WTC11 (cell line): Measurements from ENCODE around the gene RNPEPL1. TPM values are rescaled to one million over a fixed set of nuclear protein-coding genes. Genes with fewer than 3 reads are reported as not detected.
"Not testable (repeated sequence)": the region's sequence is repeated elsewhere in the genome, so short reads cannot be mapped to it uniquely, and the experiment has no call there.

Experiments
- ATAC-seq: fragments of 200-7000 bp; cut with Tn5 transposase; 2 replicates; pipeline ENCODE4 v1.10.0; 2021; ENCODE audit warnings: mild to moderate bottlenecking, moderate library complexity
- CTCF ChIA-PET: fragments of 300-600 bp; sonication (Branson Sonifier 250); formaldehyde crosslinking; loops from one replicate; lab custom pipeline; 2021; ENCODE audit warnings: antibody characterized with exemption; lab: Charles Lee
- POLR2A ChIA-PET: fragments of 350-600 bp; sonication (Branson Sonifier 250); formaldehyde crosslinking; loops from one replicate; lab custom pipeline; 2021; ENCODE audit warnings: antibody characterized with exemption; lab: Charles Lee
- DNase-seq: peaks from one replicate; pipeline ENCODE4 v3.0.0; 2021; ENCODE audit warnings: low spot score
- H3K27ac Mint-ChIP-seq: 2 replicates; pipeline ENCODE4 v1.8.0; 2021; ENCODE audit warnings: mixed read lengths
- H3K27me3 Mint-ChIP-seq: 2 replicates; pipeline ENCODE4 v1.8.0; 2021; ENCODE audit warnings: low read depth, mild to moderate bottlenecking, moderate library complexity, mixed read lengths
- H3K36me3 Mint-ChIP-seq: 2 replicates; pipeline ENCODE4 v1.8.0; 2021; ENCODE audit warnings: mixed read lengths
- H3K4me1 Mint-ChIP-seq: 2 replicates; pipeline ENCODE4 v1.8.0; 2022; ENCODE audit warnings: mixed read lengths
- H3K4me3 Mint-ChIP-seq: 2 replicates; pipeline ENCODE4 v1.8.0; 2021; ENCODE audit warnings: mild to moderate bottlenecking, moderate library complexity, mixed read lengths
- H3K9me3 Mint-ChIP-seq: 2 replicates; pipeline ENCODE4 v1.8.0; 2021; ENCODE audit warnings: mixed read lengths
- ATF3 ChIP-seq: sonication (generic); formaldehyde crosslinking; conservative IDR thresholded peaks from 2 replicates; pipeline ENCODE4 v1.8.1; 2022; ENCODE audit warnings: mild to moderate bottlenecking, missing genetic modification reagents
- ATF6 ChIP-seq: sonication (generic); formaldehyde crosslinking; IDR thresholded peaks from 2 replicates; pipeline ENCODE4 v1.8.1; 2023; ENCODE audit warnings: mild to moderate bottlenecking, missing genetic modification reagents
- CDX4 ChIP-seq: fragments of 250-450 bp; sonication (Bioruptor Pico); IDR thresholded peaks from 2 replicates; pipeline ENCODE4 v1.9.0; 2021; ENCODE audit warnings: moderate library complexity, mild to moderate bottlenecking, inconsistent platforms, borderline replicate concordance
- CREM ChIP-seq: sonication (generic); formaldehyde crosslinking; IDR thresholded peaks from 2 replicates; pipeline ENCODE4 v1.8.1; 2022; ENCODE audit warnings: mild to moderate bottlenecking, missing genetic modification reagents, moderate library complexity
- CTCF ChIP-seq: fragments of 200-600 bp; IDR thresholded peaks from 2 replicates; pipeline ENCODE4 v1.8.0; 2022; ENCODE audit warnings: antibody characterized with exemption
- ELF4 ChIP-seq: sonication (generic); formaldehyde crosslinking; IDR thresholded peaks from 2 replicates; pipeline ENCODE4 v1.8.1; 2022; ENCODE audit warnings: low read depth, mild to moderate bottlenecking, moderate library complexity, missing genetic modification reagents
- ESRRA ChIP-seq: sonication (generic); formaldehyde crosslinking; IDR thresholded peaks from 2 replicates; pipeline ENCODE4 v1.8.1; 2022; ENCODE audit warnings: mild to moderate bottlenecking, missing genetic modification reagents, borderline replicate concordance
- FOXP4 ChIP-seq: sonication (generic); formaldehyde crosslinking; IDR thresholded peaks from 2 replicates; pipeline ENCODE4 v1.8.0; 2022; ENCODE audit warnings: mild to moderate bottlenecking, missing genetic modification reagents
- GABPB1 ChIP-seq: sonication (generic); formaldehyde crosslinking; IDR thresholded peaks from 2 replicates; pipeline ENCODE4 v1.8.1; 2023; ENCODE audit warnings: mild to moderate bottlenecking, missing genetic modification reagents
- JUN ChIP-seq: sonication (generic); formaldehyde crosslinking; IDR thresholded peaks from 2 replicates; pipeline ENCODE4 v1.8.0; 2023; ENCODE audit warnings: mild to moderate bottlenecking, missing genetic modification reagents
- NFE2L1 ChIP-seq: sonication (generic); formaldehyde crosslinking; IDR thresholded peaks from 2 replicates; pipeline ENCODE4 v1.8.1; 2023; ENCODE audit warnings: missing genetic modification reagents
- NR1H2 ChIP-seq: sonication (generic); formaldehyde crosslinking; IDR thresholded peaks from 2 replicates; pipeline ENCODE4 v1.9.0; 2021; ENCODE audit warnings: mild to moderate bottlenecking, moderate library complexity, missing genetic modification reagents
- SMAD4 ChIP-seq: sonication (generic); formaldehyde crosslinking; IDR thresholded peaks from 2 replicates; pipeline ENCODE4 v1.8.0; 2022; ENCODE audit warnings: mild to moderate bottlenecking, missing genetic modification reagents
- ZBTB43 ChIP-seq: sonication (generic); formaldehyde crosslinking; IDR thresholded peaks from 2 replicates; pipeline ENCODE4 v1.8.1; 2023; ENCODE audit warnings: mild to moderate bottlenecking, missing genetic modification reagents
- ZNF121 ChIP-seq: sonication (generic); formaldehyde crosslinking; IDR thresholded peaks from 2 replicates; pipeline ENCODE4 v1.8.0; 2023; ENCODE audit warnings: missing genetic modification reagents
- ZNF232 ChIP-seq: sonication (generic); formaldehyde crosslinking; IDR thresholded peaks from 2 replicates; pipeline ENCODE4 v1.8.0; 2022; ENCODE audit warnings: mild to moderate bottlenecking, missing genetic modification reagents
- ZNF263 ChIP-seq: sonication (generic); formaldehyde crosslinking; IDR thresholded peaks from 2 replicates; pipeline ENCODE4 v1.8.1; 2022; ENCODE audit warnings: low read depth, mild to moderate bottlenecking, moderate library complexity, missing genetic modification reagents
- ZNF317 ChIP-seq: sonication (generic); formaldehyde crosslinking; IDR thresholded peaks from 2 replicates; pipeline ENCODE4 v1.8.1; 2023; ENCODE audit warnings: low read depth, mild to moderate bottlenecking, moderate library complexity, missing genetic modification reagents, borderline replicate concordance
- ZNF396 ChIP-seq: fragments of 250-450 bp; sonication (Bioruptor Pico); IDR thresholded peaks from 2 replicates; pipeline ENCODE4 v1.8.0; 2021; ENCODE audit warnings: mild to moderate bottlenecking, moderate library complexity, borderline replicate concordance
- ZSCAN18 ChIP-seq: fragments of 250-450 bp; sonication (Bioruptor Pico); IDR thresholded peaks from 2 replicates; pipeline ENCODE4 v2.1.2; 2022; ENCODE audit warnings: mild to moderate bottlenecking, moderate library complexity
- total RNA-seq: library from RNA; stranded (reverse); gene quantifications from 3 replicates; pipeline ENCODE4 v1.2.3, GENCODE V29; 2021

The RNPEPL1 gene
- total RNA-seq, 1 experiment from 2014 or later = 18.8 TPM

- TF ChIP-seq FOXP4 (CRISPR knock-in tag) = no peak
- TF ChIP-seq ZNF121 (CRISPR knock-in tag) = no peak
- TF ChIP-seq CDX4 (CRISPR knock-in tag) = no peak
- TF ChIP-seq ZNF232 (CRISPR knock-in tag) = no peak
- no peak for TF ChIP-seq ZNF396
- no peak for TF ChIP-seq CTCF
- no peak for TF ChIP-seq ZSCAN18 (CRISPR knock-in tag)
- TF ChIP-seq NR1H2 (CRISPR knock-in tag) = no peak
- no peak for TF ChIP-seq ZNF263
- TF ChIP-seq ESRRA (CRISPR knock-in tag) = no peak
- no peak for TF ChIP-seq ELF4
- no peak for TF ChIP-seq ZNF317 (CRISPR knock-in tag)
- no peak for TF ChIP-seq NFE2L1 (CRISPR knock-in tag)
- H3K4me3 Mint-ChIP-seq = peak overlapping the region; percentile 76
- peaks cover 38% of the 10 kb centered on the region for H3K4me1 Mint-ChIP-seq
- CTCF ChIA-PET = interaction anchor here (1.0 to 1.6 kb wide), 6 partner anchors 18 to 110 kb away, joined by 3 to 15 read pairs (median 4); partner anchors contain the start of gene CAPN10
- no peak overlapping the region for H3K27ac Mint-ChIP-seq
- ATAC-seq = no peak
- DNase-seq = no peak
- no peaks in the 10 kb centered on the region for H3K9me3 Mint-ChIP-seq
- POLR2A ChIA-PET = interaction anchor here (1.1 kb wide), 1 partner anchor 25 kb away, joined by 6 read pairs; the partner anchor contains the start of gene CAPN10
- peaks cover 30% of the 10 kb centered on the region for H3K27me3 Mint-ChIP-seq
- H3K36me3 Mint-ChIP-seq = no peaks in the 10 kb centered on the region
Measured at GRCh38 chr2:240561325-240561971, 6.8 kb upstream of the RNPEPL1 start.

GRCh38 chr2:240563231-240563630 lies 5.1 kb upstream of the RNPEPL1 start:
- DNase-seq, H3K9me3 Mint-ChIP-seq, POLR2A ChIA-PET, H3K27ac Mint-ChIP-seq, H3K4me3 Mint-ChIP-seq, H3K36me3 Mint-ChIP-seq, ATAC-seq: not testable (repeated sequence)
- H3K27me3 Mint-ChIP-seq = peaks cover 35% of the 10 kb centered on the region
- peaks cover 43% of the 10 kb centered on the region for H3K4me1 Mint-ChIP-seq
- CTCF ChIA-PET = interaction anchor here (0.9 to 2.2 kb wide), 2 partner anchors 17 to 152 kb away, joined by 3 to 6 read pairs; no protein-coding TSS in a partner anchor

- H3K36me3 Mint-ChIP-seq = no peaks in the 10 kb centered on the region
- H3K4me3 Mint-ChIP-seq = no peak overlapping the region
- no peak for DNase-seq
- peaks cover 27% of the 10 kb centered on the region for H3K27me3 Mint-ChIP-seq
- peaks cover 37% of the 10 kb centered on the region for H3K4me1 Mint-ChIP-seq
- H3K27ac Mint-ChIP-seq = no peak overlapping the region
- ChIA-PET POLR2A (no interaction called here), CTCF (interaction anchor here (0.9 to 3.3 kb wide), 6 partner anchors 16 to 151 kb away, joined by 3 to 40 read pairs (median 4); partner anchors contain the start of gene CAPN10)
- no peak for ATAC-seq
- no peaks in the 10 kb centered on the region for H3K9me3 Mint-ChIP-seq
- TF ChIP-seq CREM (CRISPR knock-in tag) (no peak), ATF6 (CRISPR knock-in tag) (no peak), ATF3 (CRISPR knock-in tag) (no peak), ZBTB43 (CRISPR knock-in tag) (no peak), ZNF317 (CRISPR knock-in tag) (no peak), SMAD4 (no peak), JUN (CRISPR knock-in tag) (no peak), GABPB1 (CRISPR knock-in tag) (no peak)
- TF ChIP-seq, all 79 proteins: peak for 0
Measured at GRCh38 chr2:240563951-240564560, 4.2 kb upstream of the RNPEPL1 start.
